H1 (cell line): ENCODE results near the gene PTGDR2. TPM values are rescaled to one million over a fixed set of nuclear protein-coding genes. Genes with fewer than 3 reads are reported as not detected.

Experiments used
- CTCF ChIA-PET: fragments of 300-600 bp; sonication (Branson Sonifier 250); formaldehyde crosslinking; loops from one replicate; lab custom pipeline; 2021; ENCODE audit not compliant: partially characterized antibody; lab: Charles Lee
- POLR2A ChIA-PET: fragments of 300-600 bp; sonication (Branson Sonifier 250); formaldehyde crosslinking; loops from one replicate; lab custom pipeline; 2021; ENCODE audit warnings: inconsistent platforms; ENCODE audit not compliant: partially characterized antibody; lab: Charles Lee
- DNase-seq, 2 experiments: peaks; one replicate each; pipeline versions ENCODE4 v3.0.0 to v3.0.0-alpha.2; 2010 to 2022; ENCODE audit warnings: low spot score in 2 of 2, low read depth in 1 of 2, mixed read lengths in 1 of 2
- FAIRE-seq: peaks from 2 replicates; lab custom pipeline; 2011; peaks lifted over from hg19 to GRCh38; lab: Jason Lieb, UNC
- H2AFZ ChIP-seq: 2 replicates; pipeline ENCODE4 v1.8.1; 2012; ENCODE audit warnings: low read length, inconsistent platforms
- H2AK5ac ChIP-seq: 2 replicates; pipeline ENCODE4 v1.6.1; 2013; ENCODE audit warnings: low read depth, low read length
- H2BK120ac ChIP-seq: replicated peaks from 2 replicates; pipeline ENCODE3; 2013; ENCODE audit warnings: low read depth, low read length, inconsistent platforms
- H2BK12ac ChIP-seq: 2 replicates; pipeline ENCODE4 v1.6.1; 2013; ENCODE audit warnings: low read depth, low read length
- H2BK15ac ChIP-seq: 2 replicates; pipeline ENCODE4 v1.6.1; 2013; ENCODE audit warnings: low read length
- H2BK20ac ChIP-seq: 2 replicates; pipeline ENCODE4 v1.6.1; 2013; ENCODE audit warnings: low read length
- H2BK5ac ChIP-seq: 2 replicates; pipeline ENCODE4 v1.6.1; 2013; ENCODE audit warnings: low read depth, low read length
- H3K14ac ChIP-seq: 2 replicates; pipeline ENCODE4 v1.6.1; 2013; ENCODE audit warnings: inconsistent platforms; ENCODE audit not compliant: insufficient read length
- H3K18ac ChIP-seq: 2 replicates; pipeline ENCODE4 v1.6.1; 2013; ENCODE audit warnings: low read length; ENCODE audit errors: extremely low read depth
- H3K23ac ChIP-seq: 2 replicates; pipeline ENCODE4 v1.6.1; 2013; ENCODE audit warnings: inconsistent platforms; ENCODE audit not compliant: insufficient read length
- H3K23me2 ChIP-seq: 2 replicates; pipeline ENCODE4 v1.6.1; 2013; ENCODE audit warnings: low read depth, low read length
- H3K27ac ChIP-seq: 2 replicates; pipeline ENCODE4 v1.6.1; 2011; ENCODE audit warnings: low read depth, low read length, inconsistent platforms
- H3K27me3 ChIP-seq, 4 experiments: replicated peaks in 1 of 4; 1 replicate in 1 of 4; 2 replicates in 3 of 4; pipeline versions ENCODE4 v1.6.1 to v1.8.1; 2011 to 2013; ENCODE audit warnings: low read length in 3 of 4, mild to moderate bottlenecking in 3 of 4, inconsistent platforms in 2 of 4, mixed read lengths in 2 of 4, moderate library complexity in 1 of 4; ENCODE audit not compliant: control insufficient read depth in 3 of 4, insufficient read depth in 3 of 4; ENCODE audit errors: extremely low read depth in 1 of 4
- H3K36me3 ChIP-seq, 4 experiments: 2 replicates each; pipeline versions ENCODE4 v1.6.1 to v1.8.1; 2011 to 2013; ENCODE audit warnings: mild to moderate bottlenecking in 4 of 4, low read length in 3 of 4, moderate library complexity in 2 of 4, control low read depth in 1 of 4, inconsistent platforms in 1 of 4; ENCODE audit not compliant: insufficient read depth in 4 of 4, control insufficient read depth in 2 of 4
- H3K4ac ChIP-seq: replicated peaks from 2 replicates; pipeline ENCODE3; 2013; ENCODE audit warnings: low read length, low read depth, mixed read lengths, inconsistent platforms; ENCODE audit not compliant: insufficient read length
- H3K4me1 ChIP-seq, 4 experiments: replicated peaks in 1 of 4; 1 replicate in 1 of 4; 2 replicates in 3 of 4; pipeline versions ENCODE4 v1.6.1 to v1.8.1; 2011 to 2013; ENCODE audit warnings: low read length in 3 of 4, inconsistent platforms in 2 of 4, mixed read lengths in 1 of 4; ENCODE audit not compliant: insufficient read depth in 4 of 4, control insufficient read depth in 3 of 4
- H3K4me2 ChIP-seq, 2 experiments: 2 replicates each; pipeline versions ENCODE4 v1.6.1 to v1.8.1; 2011 to 2013; ENCODE audit warnings: low read depth in 2 of 2, low read length in 2 of 2, control low read depth in 1 of 2, inconsistent platforms in 1 of 2, mild to moderate bottlenecking in 1 of 2; ENCODE audit not compliant: insufficient read depth in 1 of 2
- H3K4me3 ChIP-seq, 4 experiments: fragments of 200-600, 300-600 bp in 1 of 4; sonication (generic), shearing (Covaris generic), sonication (Bioruptor Twin) in 1 of 4; 2 replicates each; pipeline versions ENCODE4 v1.5.1 to v1.8.1; 2011 to 2016; ENCODE audit warnings: low read length in 4 of 4, low read depth in 3 of 4, control low read depth in 2 of 4, inconsistent platforms in 2 of 4, mild to moderate bottlenecking in 2 of 4, mixed read lengths in 1 of 4, moderate library complexity in 1 of 4; ENCODE audit not compliant: insufficient read depth in 2 of 4; ENCODE audit errors: extremely low read depth in 1 of 4
- H3K56ac ChIP-seq: replicated peaks from 2 replicates; pipeline ENCODE3; 2013; ENCODE audit warnings: low read depth, mild to moderate bottlenecking, mixed read lengths, low read length, inconsistent platforms; ENCODE audit not compliant: insufficient read length
- H3K79me1 ChIP-seq: 2 replicates; pipeline ENCODE4 v1.6.1; 2013; ENCODE audit warnings: low read depth, low read length, control low read depth
- H3K79me2 ChIP-seq, 2 experiments: 2 replicates each; pipeline versions ENCODE4 v1.6.1 to v1.8.1; 2012 to 2013; ENCODE audit warnings: low read length in 2 of 2, mild to moderate bottlenecking in 2 of 2, inconsistent platforms in 1 of 2; ENCODE audit not compliant: insufficient read depth in 2 of 2, control insufficient read depth in 1 of 2
- H3K9ac ChIP-seq, 4 experiments: replicated peaks in 1 of 4; 1 replicate in 1 of 4; 2 replicates in 3 of 4; pipeline versions ENCODE4 v1.6.1 to v1.8.1; 2011 to 2013; ENCODE audit warnings: low read depth in 3 of 4, low read length in 3 of 4, control low read depth in 2 of 4, mild to moderate bottlenecking in 2 of 4, moderate library complexity in 2 of 4, inconsistent platforms in 1 of 4; ENCODE audit errors: extremely low read depth in 1 of 4
- H3K9me3 ChIP-seq, 2 experiments: 2 replicates each; pipeline versions ENCODE4 v1.6.1 to v1.8.1; 2012 to 2013; ENCODE audit warnings: mild to moderate bottlenecking in 2 of 2, moderate library complexity in 2 of 2, control low read depth in 1 of 2, inconsistent platforms in 1 of 2, low read depth in 1 of 2, low read length in 1 of 2, mixed read lengths in 1 of 2; ENCODE audit not compliant: insufficient read depth in 2 of 2
- H4K20me1 ChIP-seq, 2 experiments: replicated peaks in 1 of 2; 2 replicates each; pipeline versions ENCODE3 to v1.8.1; 2011 to 2013; ENCODE audit warnings: inconsistent platforms in 2 of 2, low read length in 2 of 2, mild to moderate bottlenecking in 1 of 2; ENCODE audit not compliant: insufficient read depth in 2 of 2, control insufficient read depth in 1 of 2
- H4K5ac ChIP-seq: 2 replicates; pipeline ENCODE4 v1.6.1; 2013; ENCODE audit warnings: low read length, low read depth, mixed read lengths, inconsistent platforms; ENCODE audit not compliant: insufficient read length
- H4K8ac ChIP-seq: 2 replicates; pipeline ENCODE4 v1.8.0; 2013; ENCODE audit warnings: mild to moderate bottlenecking, moderate library complexity, low read length, inconsistent platforms; ENCODE audit not compliant: insufficient read depth; ENCODE audit errors: extremely low read depth
- H4K91ac ChIP-seq: replicated peaks from 2 replicates; pipeline ENCODE3; 2013; ENCODE audit warnings: low read length, mixed read lengths, inconsistent platforms; ENCODE audit not compliant: insufficient read length
- BCL11A ChIP-seq, 2 experiments: IDR thresholded peaks; one replicate each; pipeline ENCODE4 v1.6.1; 2011; ENCODE audit warnings: low read depth in 2 of 2, low read length in 2 of 2, mild to moderate bottlenecking in 2 of 2
- CBX5 ChIP-seq: fragments of 300-800, 300-1000 bp; sonication (generic); IDR thresholded peaks from 2 replicates; pipeline ENCODE4 v1.7.1; 2016; ENCODE audit warnings: antibody characterized with exemption, low read length, low read depth
- POU5F1 ChIP-seq: IDR thresholded peaks from 2 replicates; pipeline ENCODE4 v1.6.1; 2011; ENCODE audit warnings: low read depth, mild to moderate bottlenecking, low read length, moderate library complexity
- WGBS, 2 experiments: shearing (Covaris generic) in 1 of 2; methylation state at CpG; one replicate each; pipeline versions ENCODE4 v1.1.6 to v1.1.7; 2013 to 2015; ENCODE audit warnings: low lambda C conversion rate in 2 of 2, mixed read lengths in 2 of 2, inconsistent platforms in 1 of 2, low coverage in 1 of 2, missing lambda C conversion rate in 1 of 2; ENCODE audit not compliant: insufficient replicate concordance in 2 of 2, insufficient coverage in 1 of 2, insufficient read length in 1 of 2; ENCODE audit errors: extremely low coverage in 1 of 2, missing lambda C conversion rate in 1 of 2; 5-methylcytosine and 5-hydroxymethylcytosine counted together
- polyA plus RNA-seq, 7 experiments: library from polyadenylated mRNA; depleted of rRNA in 3 of 7; stranded (reverse) in 5 of 7; unstranded in 2 of 7; fragments of >200 nt in 5 of 7; fragments of 200-250 nt in 2 of 7; gene quantifications; 1 replicate in 5 of 7; 2 replicates in 1 of 7; 4 replicates in 1 of 7; pipeline versions ENCODE4 v1.2.1 to v1.2.3, GENCODE V29; 2011 to 2013; ENCODE audit warnings: missing spikeins in 2 of 7, mixed read lengths in 2 of 7
- total RNA-seq: library from RNA; stranded (reverse); fragmentation: NEBNext Ultra II Directional; extraction: Animal tissue kit (Norgen Biotek cat#: 25700); gene quantifications from 2 replicates; pipeline ENCODE4 v1.2.1, GENCODE V29; 2021

The PTGDR2 gene
- total and polyA plus RNA-seq, 2 of the 8 experiments (the other 6 are each of a cell fraction or from before 2014, with no cell fraction given), result 0.20 TPM; not detected in 1

GRCh38 chr11:60891103-60891741, 35.5 kb upstream of the PTGDR2 start:
- Histone ChIP-seq H3K4ac (no peak overlapping the region), H3K23ac (no peak overlapping the region), H4K20me1 (peaks cover 0 to 7% of the 10 kb centered on the region in 2 experiments), H2BK120ac (no peak overlapping the region), H3K79me2 (no peaks in the 10 kb centered on the region), H2BK5ac (no peak overlapping the region), H2BK20ac (no peak overlapping the region), H3K27me3 (no peaks in the 10 kb centered on the region), H3K9me3 (no peaks in the 10 kb centered on the region), H2BK15ac (no peak overlapping the region), H3K9ac (no peak overlapping the region), H3K4me1 (no peaks in the 10 kb centered on the region), H3K56ac (no peak overlapping the region), H2BK12ac (no peak overlapping the region), H2AK5ac (no peak overlapping the region), H4K91ac (no peak overlapping the region), H4K8ac (no peak overlapping the region), H3K23me2 (no peaks in the 10 kb centered on the region), H3K79me1 (no peaks in the 10 kb centered on the region; the same call in 1 of the 2 replicates), H2AFZ (no peak overlapping the region), H3K36me3 (peaks cover 5 to 44% (median 28%) of the 10 kb centered on the region in 4 experiments), H4K5ac (no peak overlapping the region), H3K18ac (no peak overlapping the region), H3K4me2 (no peak overlapping the region), H3K14ac (no peak overlapping the region), H3K27ac (no peak overlapping the region), H3K4me3 (no peak overlapping the region)
- no peak for FAIRE-seq
- 94% methylated on average over 7 of the region's 7 CpGs; no CpG with 5 or more reads in 1 of the 2 experiments for WGBS, 2 experiments
- POLR2A ChIA-PET, result interaction anchor here (0.7 to 3.9 kb wide), 8 partner anchors 11 to 114 kb away, joined by 3 to 17 read pairs (median 4); partner anchors contain the start of gene TMEM132A
- DNase-seq, result no peak
- CTCF ChIA-PET, result interaction anchor here (0.7 to 23.0 kb wide), 5 partner anchors 7 to 91 kb away, joined by 3 to 522 read pairs (median 9); no protein-coding TSS in a partner anchor
- TF ChIP-seq POU5F1 (no peak), BCL11A (IDR thresholded peaks at IDR 0.05; ENCODE audit: low read depth in 2 of 2, low read length in 2 of 2) (no peak), CBX5 (no peak)
